IPS-18a (cell line): Measurements from ENCODE around the gene CISD1.
"Not testable (repeated sequence)": the region's sequence is repeated elsewhere in the genome, so short reads cannot be mapped to it uniquely, and the experiment has no call there.

ENCODE experiments used
- H3K27ac ChIP-seq: one replicate; pipeline ENCODE4 v1.5.1; 2013; ENCODE audit warnings: low read length
- H3K27me3 ChIP-seq: one replicate; pipeline ENCODE4 v1.6.1; 2013; ENCODE audit warnings: mild to moderate bottlenecking, low read length; ENCODE audit not compliant: control insufficient read depth, insufficient read depth
- H3K36me3 ChIP-seq: one replicate; pipeline ENCODE4 v1.6.1; 2013; ENCODE audit warnings: low read depth, low read length; ENCODE audit not compliant: control insufficient read depth
- H3K4me1 ChIP-seq: one replicate; pipeline ENCODE4 v1.6.1; 2013; ENCODE audit warnings: low read depth, low read length; ENCODE audit not compliant: control insufficient read depth
- H3K4me3 ChIP-seq: one replicate; pipeline ENCODE4 v1.5.1; 2013; ENCODE audit warnings: low read length
- H3K9ac ChIP-seq: one replicate; pipeline ENCODE4 v1.6.1; 2013; ENCODE audit warnings: mild to moderate bottlenecking, low read length, moderate library complexity
- H3K9me3 ChIP-seq: one replicate; pipeline ENCODE4 v1.6.1; 2013; ENCODE audit warnings: low read depth, low read length; ENCODE audit not compliant: control insufficient read depth

Gene CISD1

GRCh38 chr10:58268946-58269781 is at the start of gene CISD1:
Gene CISD1, plus strand, starts transcription at chr10:58269162. Its CDS starts 112 bp downstream, at chr10:58269274.
- no peaks in the 10 kb centered on the region for H3K9me3 ChIP-seq
- H3K27me3 ChIP-seq = peaks cover 19% of the 10 kb centered on the region
- peak within 1 kb of the TSS; percentile 49 for H3K27ac ChIP-seq
- H3K4me3 ChIP-seq = peak within 1 kb of the TSS; percentile 95
- no peaks in the 10 kb centered on the region for H3K36me3 ChIP-seq
- peak within 1 kb of the TSS; percentile 75 for H3K9ac ChIP-seq
- peaks cover 29% of the 10 kb centered on the region for H3K4me1 ChIP-seq

GRCh38 chr10:58219875-58220274 is 49.1 kb upstream of the CISD1 start:
- H3K4me3 ChIP-seq = no peak overlapping the region
- no peaks in the 10 kb centered on the region for H3K36me3 ChIP-seq
- H3K9ac ChIP-seq = no peak overlapping the region
- H3K9me3 ChIP-seq = no peaks in the 10 kb centered on the region
- H3K27me3 ChIP-seq = no peaks in the 10 kb centered on the region
- H3K27ac ChIP-seq = no peak overlapping the region
- H3K4me1 ChIP-seq = no peaks in the 10 kb centered on the region

- Histone ChIP-seq H3K27ac (no peak overlapping the region), H3K4me3 (no peak overlapping the region), H3K27me3 (no peaks in the 10 kb centered on the region), H3K9ac (no peak overlapping the region), H3K9me3 (no peaks in the 10 kb centered on the region), H3K4me1 (no peaks in the 10 kb centered on the region), H3K36me3 (no peaks in the 10 kb centered on the region)
Measured at GRCh38 chr10:58220769-58221451, 48.1 kb upstream of the CISD1 start.

- Histone ChIP-seq H3K27ac (no peak overlapping the region), H3K9ac (no peak overlapping the region), H3K9me3 (no peaks in the 10 kb centered on the region), H3K4me3 (no peak overlapping the region), H3K27me3 (no peaks in the 10 kb centered on the region), H3K4me1 (peaks cover 3% of the 10 kb centered on the region), H3K36me3 (no peaks in the 10 kb centered on the region)
Measured at GRCh38 chr10:58225654-58226053, 43.3 kb upstream of the CISD1 start.

GRCh38 chr10:58229856-58230255 is 39.1 kb upstream of the CISD1 start:
- not testable (repeated sequence) for H3K27me3 ChIP-seq, H3K4me3 ChIP-seq, H3K9ac ChIP-seq, H3K36me3 ChIP-seq, H3K27ac ChIP-seq, H3K9me3 ChIP-seq, H3K4me1 ChIP-seq

GRCh38 chr10:58237014-58237834 is 31.7 kb upstream of the CISD1 start:
- Histone ChIP-seq H3K36me3 (no peaks in the 10 kb centered on the region), H3K27ac (no peak overlapping the region), H3K4me3 (no peak overlapping the region), H3K9ac (no peak overlapping the region), H3K9me3 (no peaks in the 10 kb centered on the region), H3K4me1 (peaks cover 8% of the 10 kb centered on the region), H3K27me3 (no peaks in the 10 kb centered on the region)

GRCh38 chr10:58239561-58240169 is 29.3 kb upstream of the CISD1 start:
- no peaks in the 10 kb centered on the region for H3K36me3 ChIP-seq
- no peaks in the 10 kb centered on the region for H3K9me3 ChIP-seq
- H3K27me3 ChIP-seq = no peaks in the 10 kb centered on the region
- H3K4me3 ChIP-seq = no peak overlapping the region
- H3K27ac ChIP-seq = no peak overlapping the region
- H3K9ac ChIP-seq = no peak overlapping the region
- peaks cover 8% of the 10 kb centered on the region for H3K4me1 ChIP-seq

GRCh38 chr10:58240531-58240930 is 28.4 kb upstream of the CISD1 start:
- no peaks in the 10 kb centered on the region for H3K36me3 ChIP-seq
- H3K27me3 ChIP-seq = no peaks in the 10 kb centered on the region
- H3K27ac ChIP-seq = no peak overlapping the region
- H3K4me1 ChIP-seq = peaks cover 8% of the 10 kb centered on the region
- H3K9me3 ChIP-seq = no peaks in the 10 kb centered on the region
- no peak overlapping the region for H3K4me3 ChIP-seq
- no peak overlapping the region for H3K9ac ChIP-seq

GRCh38 chr10:58241346-58241745 is 27.6 kb upstream of the CISD1 start:
- H3K9me3 ChIP-seq = no peaks in the 10 kb centered on the region
- H3K9ac ChIP-seq = no peak overlapping the region
- peaks cover 8% of the 10 kb centered on the region for H3K4me1 ChIP-seq
- H3K27ac ChIP-seq = no peak overlapping the region
- H3K27me3 ChIP-seq = no peaks in the 10 kb centered on the region
- H3K4me3 ChIP-seq = no peak overlapping the region
- no peaks in the 10 kb centered on the region for H3K36me3 ChIP-seq

GRCh38 chr10:58243269-58243668 is 25.7 kb upstream of the CISD1 start:
- Histone ChIP-seq H3K4me1 (peaks cover 8% of the 10 kb centered on the region), H3K4me3 (no peak overlapping the region), H3K27ac (no peak overlapping the region), H3K36me3 (no peaks in the 10 kb centered on the region), H3K27me3 (no peaks in the 10 kb centered on the region), H3K9me3 (no peaks in the 10 kb centered on the region), H3K9ac (no peak overlapping the region)

- not testable (repeated sequence) for H3K9me3 ChIP-seq, H3K4me1 ChIP-seq, H3K9ac ChIP-seq, H3K36me3 ChIP-seq, H3K27me3 ChIP-seq, H3K4me3 ChIP-seq, H3K27ac ChIP-seq
Measured at GRCh38 chr10:58243801-58244200, 25.2 kb upstream of the CISD1 start.
